A673 (cell line): Measurements from ENCODE around the gene MRPL24.

Experiments
- EZH2 ChIP-seq: fragments of 200-600 bp; sonication (generic); IDR thresholded peaks from 2 replicates; pipeline ENCODE4 v1.6.1; 2017; ENCODE audit warnings: borderline replicate concordance, low read depth, mild to moderate bottlenecking, mixed read lengths, antibody characterized with exemption, low read length; ENCODE audit not compliant: poor library complexity, severe bottlenecking
- TF ChIP-seq, protein P1 (sequence below): fragments of 300-800, 200-600 bp; sonication (generic); conservative IDR thresholded peaks from 2 replicates; pipeline ENCODE4 v1.5.1; 2017; ENCODE audit warnings: low read depth, mild to moderate bottlenecking, antibody characterized with exemption, low read length, moderate library complexity, mixed read lengths

DNA sequence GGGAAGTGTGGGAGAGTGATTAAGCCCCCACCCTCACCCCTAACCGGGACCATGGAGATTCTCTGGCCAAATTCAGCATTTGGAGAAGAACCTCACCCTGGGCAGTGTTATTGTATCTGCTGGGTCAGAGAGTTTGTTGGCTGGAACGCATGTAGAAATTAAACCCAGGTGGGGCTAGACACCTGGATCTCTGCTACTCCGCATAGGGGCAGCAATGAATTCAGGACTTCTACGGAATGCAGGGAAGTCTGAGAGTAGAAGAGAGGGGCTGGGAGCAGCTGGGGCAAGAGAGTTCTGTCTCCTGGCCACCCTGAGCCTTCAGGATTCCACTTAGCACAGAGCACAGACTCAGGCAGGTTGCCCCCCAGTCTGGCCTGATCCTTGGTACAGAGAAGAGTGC, 31.9 kb downstream of the MRPL24 start:
- no peak for TF ChIP-seq EZH2
- TF ChIP-seq, protein P1, sequence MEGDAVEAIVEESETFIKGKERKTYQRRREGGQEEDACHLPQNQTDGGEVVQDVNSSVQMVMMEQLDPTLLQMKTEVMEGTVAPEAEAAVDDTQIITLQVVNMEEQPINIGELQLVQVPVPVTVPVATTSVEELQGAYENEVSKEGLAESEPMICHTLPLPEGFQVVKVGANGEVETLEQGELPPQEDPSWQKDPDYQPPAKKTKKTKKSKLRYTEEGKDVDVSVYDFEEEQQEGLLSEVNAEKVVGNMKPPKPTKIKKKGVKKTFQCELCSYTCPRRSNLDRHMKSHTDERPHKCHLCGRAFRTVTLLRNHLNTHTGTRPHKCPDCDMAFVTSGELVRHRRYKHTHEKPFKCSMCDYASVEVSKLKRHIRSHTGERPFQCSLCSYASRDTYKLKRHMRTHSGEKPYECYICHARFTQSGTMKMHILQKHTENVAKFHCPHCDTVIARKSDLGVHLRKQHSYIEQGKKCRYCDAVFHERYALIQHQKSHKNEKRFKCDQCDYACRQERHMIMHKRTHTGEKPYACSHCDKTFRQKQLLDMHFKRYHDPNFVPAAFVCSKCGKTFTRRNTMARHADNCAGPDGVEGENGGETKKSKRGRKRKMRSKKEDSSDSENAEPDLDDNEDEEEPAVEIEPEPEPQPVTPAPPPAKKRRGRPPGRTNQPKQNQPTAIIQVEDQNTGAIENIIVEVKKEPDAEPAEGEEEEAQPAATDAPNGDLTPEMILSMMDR = no peak
